Measurements from ENCODE around the gene FEN1.

The FEN1 gene

GRCh38 chr11:61817471-61818202 is 24.9 kb downstream of the FEN1 start:
- no peak for DNase-seq (ENCODE audit: low spot score)

- DNase-seq (ENCODE audit: low spot score), result no peak
Observed at GRCh38 chr11:61820174-61820573, 27.5 kb downstream of the FEN1 start.

DNA sequence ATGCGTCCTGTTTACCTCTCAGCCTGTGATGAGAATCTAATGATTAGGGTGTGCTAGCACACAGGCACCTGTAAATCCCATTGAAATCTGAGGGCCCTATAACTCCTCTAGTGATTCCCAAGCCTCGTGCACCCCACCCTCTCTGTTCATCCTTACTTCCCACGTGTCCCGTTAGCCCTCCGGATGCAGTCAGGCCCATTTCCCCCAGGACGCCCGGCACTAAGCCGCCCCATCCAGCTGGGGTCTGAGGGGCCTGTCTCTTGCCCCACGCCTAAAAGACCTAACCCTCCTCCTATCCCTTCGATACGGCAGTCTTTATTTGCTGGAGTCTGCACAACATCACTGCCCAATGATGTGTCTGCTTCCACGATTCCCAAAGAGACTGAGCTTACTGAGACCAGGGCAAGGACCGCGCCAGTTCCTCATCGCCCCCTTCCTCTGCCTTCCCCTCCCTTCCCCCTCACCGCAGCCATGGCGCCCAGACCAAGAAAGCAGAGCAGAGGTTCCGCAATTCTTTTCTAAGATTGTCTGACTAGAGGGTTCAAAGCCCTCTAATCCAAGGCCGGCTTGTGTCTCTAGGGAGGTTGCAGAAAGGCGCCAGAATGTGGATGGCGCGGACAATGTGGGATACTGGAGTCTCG is 34.3 kb downstream of the FEN1 start:
- no peak for DNase-seq (ENCODE audit: low spot score)

- DNase-seq (ENCODE audit: low spot score), result peak; percentile 65
Observed at GRCh38 chr11:61827571-61828378, 35.1 kb downstream of the FEN1 start, which contains the start of gene FADS2. Gene FADS2 (plus strand): TSS chr11:61828300. CDS start chr11:61828391, 91 bp downstream.

- no peak for DNase-seq (ENCODE audit: low spot score)
Observed at GRCh38 chr11:61828379-61828628, 35.6 kb downstream of the FEN1 start.

GRCh38 chr11:61828629-61829407 is 36.1 kb downstream of the FEN1 start:
- DNase-seq (ENCODE audit: low spot score), result peak; percentile 44

DNA sequence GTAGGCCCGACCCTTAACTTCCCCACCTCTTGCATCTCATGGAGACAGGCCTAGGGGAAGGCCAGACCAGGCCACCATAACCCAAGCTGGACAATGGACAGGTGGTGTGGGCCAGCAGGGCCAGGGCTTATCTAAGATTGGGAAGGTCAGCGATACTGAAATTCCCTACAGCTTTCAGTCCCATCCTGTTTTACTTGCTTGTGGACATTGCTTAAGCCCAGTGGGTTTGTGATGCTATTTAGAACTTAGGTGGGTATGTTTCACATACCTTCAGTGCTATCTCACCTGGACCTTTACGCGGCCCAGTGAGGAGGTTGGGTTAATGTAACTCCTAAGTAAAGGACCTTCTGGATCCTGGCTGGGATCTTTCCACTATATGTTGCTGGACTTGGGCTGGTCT is 37.1 kb downstream of the FEN1 start:
- DNase-seq (ENCODE audit: low spot score), result no peak

GRCh38 chr11:61830237-61831105 is 37.8 kb downstream of the FEN1 start:
- DNase-seq (ENCODE audit: low spot score), result no peak

DNA sequence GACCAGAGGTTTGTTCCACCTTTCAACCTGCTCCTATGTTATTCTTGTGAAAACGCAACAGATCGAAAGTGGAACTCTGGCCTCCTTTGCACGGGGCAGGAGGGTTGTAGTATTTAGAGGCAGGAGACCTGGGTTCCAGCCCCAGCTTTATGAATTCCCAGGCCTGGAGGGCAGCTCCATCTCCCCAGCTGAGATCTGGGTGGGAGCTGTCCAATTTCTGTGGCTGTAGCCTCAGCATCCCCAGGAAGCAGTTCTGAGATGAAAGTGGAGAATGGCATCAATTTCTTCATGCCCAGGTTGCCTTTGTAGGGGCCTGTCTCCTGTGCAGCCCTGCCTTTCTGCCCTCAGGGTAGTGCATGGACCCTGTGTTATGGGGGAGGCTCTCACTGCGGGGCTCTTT is 39.5 kb downstream of the FEN1 start:
- no peak for DNase-seq (ENCODE audit: low spot score)

DNA sequence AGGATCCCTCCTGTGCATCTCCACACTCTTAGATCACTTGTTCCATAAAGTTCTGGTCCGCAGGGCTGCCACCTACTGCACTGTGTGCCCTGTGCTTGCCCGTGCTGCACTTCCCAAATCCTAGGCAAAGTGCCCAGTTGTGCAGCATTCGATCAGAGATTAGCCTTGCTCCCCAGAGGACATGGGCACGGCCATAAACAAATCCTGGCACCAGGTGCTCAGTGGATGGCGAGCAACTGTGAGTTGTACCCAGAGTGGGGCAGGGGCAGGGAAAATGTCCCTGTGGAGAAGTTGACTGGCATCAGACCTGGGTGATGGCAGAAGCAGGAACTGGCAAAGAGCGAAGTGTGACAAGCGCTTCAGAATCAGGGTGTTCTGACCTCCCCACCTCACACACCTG is 40.0 kb downstream of the FEN1 start:
- no peak for DNase-seq (ENCODE audit: low spot score)

DNA sequence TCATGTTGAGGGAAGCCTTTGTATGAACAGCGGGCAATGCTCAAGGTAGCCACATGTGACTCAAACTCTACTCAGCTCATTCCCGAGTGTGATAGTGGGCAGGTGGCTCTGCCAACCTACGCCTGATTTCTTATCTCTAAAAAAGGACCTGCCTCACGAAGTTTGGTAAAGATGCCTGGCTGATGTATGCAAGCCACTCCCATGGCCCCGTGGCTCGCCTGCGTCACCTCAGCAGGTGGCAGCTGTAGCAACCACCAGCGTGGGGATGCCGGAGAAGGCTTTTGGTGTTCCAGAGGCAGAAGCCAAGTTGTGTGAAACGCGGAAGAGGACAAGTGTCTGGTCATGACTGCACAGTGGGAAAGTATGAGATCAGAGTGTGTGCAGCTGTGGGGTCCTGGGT is 40.8 kb downstream of the FEN1 start:
- no peak for DNase-seq (ENCODE audit: low spot score)

GRCh38 chr11:61833926-61834277 is 41.2 kb downstream of the FEN1 start:
- DNase-seq (ENCODE audit: low spot score), result no peak

DNA sequence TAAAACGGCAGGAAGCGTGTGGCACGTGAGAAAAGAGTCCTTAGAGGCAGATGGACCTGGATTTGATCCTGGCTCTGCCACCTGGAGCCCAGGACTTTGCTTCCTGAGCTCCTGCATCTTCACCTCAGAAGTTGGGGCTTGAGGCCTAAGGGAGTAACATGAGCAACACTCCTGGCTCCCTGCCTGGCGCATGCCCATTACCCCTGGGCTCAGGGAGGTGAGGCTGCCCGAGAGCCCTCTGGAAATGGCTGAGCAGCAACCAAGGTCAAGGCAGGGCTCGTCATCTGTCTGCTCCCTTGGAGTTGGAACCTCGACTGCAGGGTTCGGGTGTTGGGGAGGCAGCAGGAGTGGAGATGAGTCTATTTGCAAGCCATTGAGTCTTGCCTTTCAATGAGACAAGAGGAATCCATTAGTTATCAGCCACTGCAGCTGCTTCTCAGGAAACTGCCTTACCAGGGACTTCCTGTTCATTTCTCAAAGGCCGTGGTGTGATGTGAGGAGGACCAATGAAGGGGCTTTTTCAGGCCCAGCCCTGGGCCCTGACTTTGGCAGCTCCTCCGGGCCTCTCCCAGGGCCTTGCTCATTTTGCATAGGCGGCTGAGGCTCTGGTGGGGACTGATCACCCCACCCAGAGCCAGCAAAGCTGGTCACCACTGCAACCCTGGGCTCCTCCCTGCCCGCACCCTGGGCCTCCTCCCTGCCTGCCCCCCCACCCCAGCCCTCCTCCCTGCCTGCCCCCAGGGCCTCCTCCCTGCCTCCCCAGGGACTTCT is 41.8 kb downstream of the FEN1 start:
- DNase-seq (ENCODE audit: low spot score), result peak; percentile 59

DNA sequence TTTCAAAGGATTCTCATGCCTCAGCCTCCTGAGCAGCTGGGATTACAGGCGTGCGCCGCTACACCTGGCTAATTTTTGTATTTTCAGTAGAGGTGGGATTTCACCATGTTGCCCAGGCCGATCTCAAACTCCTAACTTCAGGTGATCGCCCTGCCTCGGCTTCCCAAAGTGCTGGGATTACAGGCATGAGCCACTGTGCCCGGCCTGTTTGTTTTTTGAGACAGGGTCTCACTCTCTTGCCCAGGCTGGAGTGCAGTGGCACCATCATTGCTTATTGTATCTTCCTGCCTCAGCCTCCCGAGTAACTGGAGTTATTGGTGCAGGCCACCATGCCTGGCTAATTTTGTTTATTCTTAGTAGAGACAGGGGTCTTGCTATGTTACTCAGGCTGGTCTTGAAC is 43.5 kb downstream of the FEN1 start:
- no peak for DNase-seq (ENCODE audit: low spot score)

GRCh38 chr11:61837411-61838005 is 44.8 kb downstream of the FEN1 start:
- no peak for DNase-seq (ENCODE audit: low spot score)

- no peak for DNase-seq (ENCODE audit: low spot score)
Observed at GRCh38 chr11:61838501-61838900, 45.8 kb downstream of the FEN1 start.

- DNase-seq (ENCODE audit: low spot score), result no peak
Observed at GRCh38 chr11:61838921-61839320, 46.2 kb downstream of the FEN1 start.

GRCh38 chr11:61839742-61840141 is 47.0 kb downstream of the FEN1 start:
- DNase-seq (ENCODE audit: low spot score), result no peak

DNA sequence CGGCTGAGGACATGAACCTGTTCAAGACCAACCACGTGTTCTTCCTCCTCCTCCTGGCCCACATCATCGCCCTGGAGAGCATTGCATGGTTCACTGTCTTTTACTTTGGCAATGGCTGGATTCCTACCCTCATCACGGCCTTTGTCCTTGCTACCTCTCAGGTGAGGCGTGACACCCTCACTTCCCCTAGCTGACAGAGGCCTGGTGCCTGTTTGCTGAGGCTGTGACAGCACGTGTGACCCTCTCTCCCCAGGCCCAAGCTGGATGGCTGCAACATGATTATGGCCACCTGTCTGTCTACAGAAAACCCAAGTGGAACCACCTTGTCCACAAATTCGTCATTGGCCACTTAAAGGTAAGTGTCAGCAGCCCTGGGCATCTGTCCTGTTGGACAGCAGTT is 47.7 kb downstream of the FEN1 start:
- no peak for DNase-seq (ENCODE audit: low spot score)
